Caco-2 (cell line): ENCODE measurements around the gene DRC1. TPM values are rescaled to one million over a fixed set of nuclear protein-coding genes. Genes with fewer than 3 reads are reported as not detected.

Experiments
- BruUV-seq: library from RNA; stranded (reverse); fragments of 400-500 nt; replicated peaks from 2 replicates; lab custom pipeline; 2021; lab: Mats Ljungman, UMichigan
- CTCF ChIA-PET: fragments of 300-600 bp; sonication (Branson Sonifier 250); formaldehyde crosslinking; loops from one replicate; lab custom pipeline; 2022; ENCODE audit warnings: antibody characterized with exemption; lab: Charles Lee
- POLR2A ChIA-PET: fragments of 300-600 bp; sonication (Branson Sonifier 250); formaldehyde crosslinking; loops from one replicate; lab custom pipeline; 2022; ENCODE audit warnings: antibody characterized with exemption; lab: Charles Lee
- DNase-seq, 2 experiments: peaks; one replicate each; pipeline versions ENCODE4 v3.0.0 to v3.0.0-alpha.2; 2020 to 2022
- H3K27me3 ChIP-seq: replicated peaks from 2 replicates; pipeline ENCODE4 v1.6.0; 2011; ENCODE audit warnings: low read length; ENCODE audit not compliant: control insufficient read depth, insufficient read depth
- H3K36me3 ChIP-seq: 2 replicates; pipeline ENCODE4 v1.5.1; 2011; ENCODE audit warnings: low read length; ENCODE audit not compliant: control insufficient read depth, insufficient read depth
- H3K4me1 ChIP-seq: fragments of 250-450 bp; sonication (Bioruptor Pico); 2 replicates; pipeline ENCODE4 v1.5.1; 2020; ENCODE audit warnings: mild to moderate bottlenecking
- H3K4me3 ChIP-seq: 2 replicates; pipeline ENCODE4 v1.5.1; 2011; ENCODE audit warnings: low read depth, mild to moderate bottlenecking, control low read depth, low read length
- H3K9me3 ChIP-seq: fragments of 250-450 bp; sonication (Bioruptor Pico); 2 replicates; pipeline ENCODE4 v1.5.1; 2020; ENCODE audit warnings: mild to moderate bottlenecking, moderate library complexity
- H3K27ac Mint-ChIP-seq: one replicate; pipeline ENCODE4 v1.8.0; 2022; ENCODE audit warnings: mixed read lengths; ENCODE audit not compliant: unreplicated experiment
- H3K27me3 Mint-ChIP-seq: one replicate; pipeline ENCODE4 v1.8.0; 2022; ENCODE audit warnings: mixed read lengths; ENCODE audit not compliant: insufficient read depth, unreplicated experiment
- H3K36me3 Mint-ChIP-seq: one replicate; pipeline ENCODE4 v1.8.0; 2022; ENCODE audit warnings: mild to moderate bottlenecking, mixed read lengths; ENCODE audit not compliant: insufficient read depth, unreplicated experiment
- H3K4me1 Mint-ChIP-seq: one replicate; pipeline ENCODE4 v1.8.0; 2022; ENCODE audit warnings: low read depth, mixed read lengths; ENCODE audit not compliant: unreplicated experiment
- H3K4me3 Mint-ChIP-seq: one replicate; pipeline ENCODE4 v1.8.0; 2022; ENCODE audit warnings: mild to moderate bottlenecking, moderate library complexity, mixed read lengths; ENCODE audit not compliant: unreplicated experiment
- H3K9me3 Mint-ChIP-seq: one replicate; pipeline ENCODE4 v1.8.0; 2022; ENCODE audit warnings: mixed read lengths; ENCODE audit not compliant: unreplicated experiment
- CTCF ChIP-seq, 2 experiments: fragments of 200-600 bp in 1 of 2; IDR thresholded peaks; 1 replicate in 1 of 2; 2 replicates in 1 of 2; pipeline versions ENCODE4 v1.5.1 to v1.8.0; 2011 to 2022; ENCODE audit warnings: antibody characterized with exemption in 1 of 2, control low read depth in 1 of 2, inconsistent platforms in 1 of 2, low read depth in 1 of 2, low read length in 1 of 2, mild to moderate bottlenecking in 1 of 2, moderate library complexity in 1 of 2; ENCODE audit not compliant: insufficient read depth in 1 of 2, severe bottlenecking in 1 of 2, unreplicated experiment in 1 of 2
- intact Hi-C: fragments of 100-400 bp; cut with micrococcal nuclease; formaldehyde crosslinking; loops from one replicate; pipeline ENCODE4 v1.10.0; 2022; ENCODE audit not compliant: unreplicated experiment
- total RNA-seq: library from RNA; stranded (reverse); gene quantifications from 2 replicates; pipeline ENCODE4 v1.2.3, GENCODE V29; 2022

Gene DRC1
- total RNA-seq, 1 experiment from 2014 or later: 1.1 TPM

GRCh38 chr2:26449278-26450030 is 47.7 kb downstream of the DRC1 start:
- Histone ChIP-seq H3K4me1 (peaks cover 5% of the 10 kb centered on the region), H3K27me3 (no peaks in the 10 kb centered on the region), H3K4me3 (no peak overlapping the region), H3K36me3 (no peaks in the 10 kb centered on the region), H3K9me3 (no peaks in the 10 kb centered on the region)
- TF ChIP-seq CTCF (IDR thresholded peaks at IDR 0.05; ENCODE audit: insufficient read depth in 1 of 2, low read depth in 1 of 2, low read length in 1 of 2, severe bottlenecking in 1 of 2, unreplicated experiment in 1 of 2): no peak
- Mint-ChIP-seq H3K4me3 (no peak overlapping the region), H3K27me3 (no peaks in the 10 kb centered on the region), H3K4me1 (peaks cover 15% of the 10 kb centered on the region), H3K36me3 (no peaks in the 10 kb centered on the region), H3K27ac (no peak overlapping the region), H3K9me3 (no peaks in the 10 kb centered on the region)
- ChIA-PET CTCF (no interaction called here), POLR2A (no interaction called here)
- DNase-seq: no peak
- intact Hi-C loops: no loop called here
- no TSS peak for BruUV-seq

DNA sequence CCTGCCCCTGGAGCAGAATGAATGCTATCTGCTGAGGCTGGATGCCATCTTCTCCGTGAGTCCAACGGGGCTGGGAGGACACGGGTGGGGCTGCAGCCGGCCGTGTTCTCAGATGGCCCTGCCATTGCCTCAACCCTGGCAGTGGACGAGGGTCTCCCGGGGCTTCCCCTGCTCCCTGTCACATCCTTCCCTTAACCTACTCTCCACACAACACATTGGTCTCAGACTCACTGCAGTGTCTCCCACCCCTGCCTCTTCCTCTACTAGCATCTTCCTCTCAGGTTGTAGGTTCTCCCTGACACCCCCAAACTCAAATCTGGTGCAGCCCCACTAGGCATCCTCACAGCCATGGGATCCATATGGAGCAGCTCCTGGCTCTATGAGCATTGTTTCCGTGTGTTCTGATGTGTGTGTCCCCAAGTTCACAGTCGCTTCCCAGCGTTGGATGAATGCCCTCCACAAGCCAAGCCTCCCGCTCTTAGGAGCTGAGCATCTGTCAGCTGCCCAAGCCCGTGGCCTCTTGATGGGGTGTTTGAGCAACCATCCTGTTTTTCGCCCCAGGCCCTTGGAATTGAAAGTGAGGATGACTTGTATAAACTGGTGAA is 48.4 kb downstream of the DRC1 start:
- H3K27me3 Mint-ChIP-seq: no peaks in the 10 kb centered on the region
- POLR2A ChIA-PET: no interaction called here
- peaks cover 12% of the 10 kb centered on the region for H3K4me1 ChIP-seq
- H3K4me3 ChIP-seq: no peak overlapping the region
- DNase-seq: no peak
- H3K4me1 Mint-ChIP-seq: peaks cover 22% of the 10 kb centered on the region
- H3K9me3 Mint-ChIP-seq: no peaks in the 10 kb centered on the region
- no peaks in the 10 kb centered on the region for H3K27me3 ChIP-seq
- no peaks in the 10 kb centered on the region for H3K36me3 ChIP-seq
- H3K36me3 Mint-ChIP-seq: no peaks in the 10 kb centered on the region
- intact Hi-C loops: no loop called here
- H3K27ac Mint-ChIP-seq: no peak overlapping the region
- no peaks in the 10 kb centered on the region for H3K9me3 ChIP-seq
- no TSS peak for BruUV-seq
- CTCF ChIA-PET: no interaction called here
- TF ChIP-seq CTCF (IDR thresholded peaks at IDR 0.05; ENCODE audit: insufficient read depth in 1 of 2, low read depth in 1 of 2, low read length in 1 of 2, severe bottlenecking in 1 of 2, unreplicated experiment in 1 of 2): no peak
- no peak overlapping the region for H3K4me3 Mint-ChIP-seq

DNA sequence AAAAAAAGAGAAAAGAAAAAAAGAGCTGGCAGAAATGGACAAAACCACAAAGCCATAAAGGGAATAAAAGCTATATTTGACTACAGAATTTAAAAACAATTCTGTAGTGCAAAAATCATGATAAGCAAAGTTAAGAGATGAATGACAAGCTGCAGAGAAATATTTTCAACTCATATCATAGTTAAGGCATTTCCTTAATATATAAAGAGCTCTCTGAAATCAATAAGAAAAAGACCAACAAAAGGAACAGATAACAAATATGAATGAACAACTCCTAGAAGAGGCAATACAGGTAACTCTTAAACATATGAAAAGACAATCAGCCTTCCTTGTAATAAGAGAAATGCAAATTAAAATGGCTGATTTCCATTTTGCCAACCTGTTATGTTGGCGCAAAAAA is 50.0 kb downstream of the DRC1 start:
- BruUV-seq: no TSS peak
- Mint-ChIP-seq H3K4me1 (peaks cover 32% of the 10 kb centered on the region), H3K36me3 (no peaks in the 10 kb centered on the region), H3K4me3 (no peak overlapping the region), H3K9me3 (no peaks in the 10 kb centered on the region), H3K27ac (no peak overlapping the region), H3K27me3 (no peaks in the 10 kb centered on the region)
- no peak for TF ChIP-seq CTCF (IDR thresholded peaks at IDR 0.05; ENCODE audit: insufficient read depth in 1 of 2, low read depth in 1 of 2, low read length in 1 of 2, severe bottlenecking in 1 of 2, unreplicated experiment in 1 of 2)
- POLR2A ChIA-PET: no interaction called here
- Histone ChIP-seq H3K36me3 (no peaks in the 10 kb centered on the region), H3K4me1 (peaks cover 28% of the 10 kb centered on the region), H3K27me3 (no peaks in the 10 kb centered on the region), H3K4me3 (no peak overlapping the region), H3K9me3 (no peaks in the 10 kb centered on the region)
- CTCF ChIA-PET: no interaction called here
- intact Hi-C loops: no loop called here
- DNase-seq: no peak
